Endothelial cell of umbilical vein (primary cell): Measurements from ENCODE around the gene RSPO1. TPM values are rescaled to one million over a fixed set of nuclear protein-coding genes. Genes with fewer than 3 reads are reported as not detected.

Experiments
- BruUV-seq: library from RNA; stranded (reverse); fragments of 400-500 nt; replicated peaks from 2 replicates; lab custom pipeline; 2021; lab: Mats Ljungman, UMichigan
- CTCF ChIA-PET: fragments of 300-600, 350-600 bp; sonication (Branson Sonifier 250); formaldehyde crosslinking; loops from one replicate; lab custom pipeline; 2021; ENCODE audit warnings: antibody characterized with exemption, inconsistent platforms; lab: Charles Lee
- POLR2A ChIA-PET: fragments of 300-600, 350-600 bp; sonication (Branson Sonifier 250); formaldehyde crosslinking; loops from one replicate; lab custom pipeline; 2021; ENCODE audit warnings: antibody characterized with exemption, inconsistent platforms; lab: Charles Lee
- DNase-seq: peaks from one replicate; pipeline ENCODE4 v3.0.0-alpha.2; 2011; ENCODE audit warnings: low read depth, low spot score
- FAIRE-seq: peaks from 2 replicates; lab custom pipeline; 2011; peaks lifted over from hg19 to GRCh38; lab: Jason Lieb, UNC
- H2AFZ ChIP-seq: 2 replicates; pipeline ENCODE4 v1.6.0; 2012; ENCODE audit warnings: low read depth, low read length, control low read depth, inconsistent platforms
- H3K27ac ChIP-seq: 2 replicates; pipeline ENCODE4 v1.5.1; 2011; ENCODE audit warnings: low read depth, mild to moderate bottlenecking, control low read depth, low read length, moderate library complexity; ENCODE audit not compliant: insufficient read depth
- H3K27me3 ChIP-seq, 2 experiments: 2 replicates each; pipeline versions ENCODE4 v1.6.0 to v1.6.1; 2011; ENCODE audit warnings: low read length in 2 of 2, mixed read lengths in 1 of 2; ENCODE audit not compliant: control insufficient read depth in 2 of 2, insufficient read depth in 2 of 2
- H3K36me3 ChIP-seq, 2 experiments: 2 replicates in 1 of 2; 3 replicates in 1 of 2; pipeline ENCODE4 v1.5.1; 2011; ENCODE audit warnings: low read length in 2 of 2, mild to moderate bottlenecking in 1 of 2, moderate library complexity in 1 of 2; ENCODE audit not compliant: control insufficient read depth in 2 of 2, insufficient read depth in 2 of 2; ENCODE audit errors: extremely low read depth in 1 of 2
- H3K4me1 ChIP-seq: 3 replicates; pipeline ENCODE4 v1.5.1; 2011; ENCODE audit warnings: mild to moderate bottlenecking, low read length; ENCODE audit not compliant: control insufficient read depth, insufficient read depth; ENCODE audit errors: extremely low read depth
- H3K4me2 ChIP-seq: 2 replicates; pipeline ENCODE4 v1.6.1; 2011; ENCODE audit warnings: low read length, control low read depth, mixed read lengths; ENCODE audit not compliant: insufficient read depth
- H3K4me3 ChIP-seq, 3 experiments: fragments of 200-600 bp in 1 of 3; sonication (generic), shearing (Covaris generic) in 1 of 3; replicated peaks in 1 of 3; 2 replicates each; pipeline ENCODE4 v1.5.1; 2011 to 2016; ENCODE audit warnings: control low read depth in 3 of 3, low read length in 3 of 3, mild to moderate bottlenecking in 2 of 3, inconsistent platforms in 1 of 3, low read depth in 1 of 3, moderate library complexity in 1 of 3; ENCODE audit not compliant: insufficient read depth in 1 of 3
- H3K79me2 ChIP-seq: 2 replicates; pipeline ENCODE4 v1.6.0; 2012; ENCODE audit warnings: low read length, inconsistent platforms; ENCODE audit not compliant: control insufficient read depth, insufficient read depth
- H3K9ac ChIP-seq: replicated peaks from 2 replicates; pipeline ENCODE3; 2011; ENCODE audit warnings: low read length, control low read depth; ENCODE audit not compliant: insufficient read depth; ENCODE audit errors: extremely low read depth
- H3K9me1 ChIP-seq: replicated peaks from 3 replicates; pipeline ENCODE4 v1.6.0; 2011; ENCODE audit warnings: mild to moderate bottlenecking, low read length; ENCODE audit not compliant: control insufficient read depth, insufficient read depth; ENCODE audit errors: extremely low read depth
- H3K9me3 ChIP-seq: replicated peaks from 2 replicates; pipeline ENCODE4 v1.5.1; 2012; ENCODE audit warnings: low read length, inconsistent platforms; ENCODE audit not compliant: control insufficient read depth, insufficient read depth
- H4K20me1 ChIP-seq: replicated peaks from 2 replicates; pipeline ENCODE3; 2011; ENCODE audit warnings: mild to moderate bottlenecking, low read length; ENCODE audit not compliant: control insufficient read depth, insufficient read depth; ENCODE audit errors: extremely low read depth
- EZH2 ChIP-seq: IDR thresholded peaks from 2 replicates; pipeline ENCODE4 v1.6.1; 2012; ENCODE audit warnings: borderline replicate concordance, low read depth, mild to moderate bottlenecking, moderate library complexity, low read length, inconsistent platforms; ENCODE audit not compliant: severe bottlenecking
- FOS ChIP-seq: IDR thresholded peaks from 2 replicates; pipeline ENCODE4 v1.6.1; 2011; ENCODE audit warnings: mild to moderate bottlenecking, low read length, moderate library complexity, borderline replicate concordance; ENCODE audit not compliant: insufficient read depth
- GATA2 ChIP-seq: IDR thresholded peaks from 2 replicates; pipeline ENCODE4 v1.7.0; 2011; ENCODE audit warnings: low read depth, mild to moderate bottlenecking, moderate library complexity, mixed read lengths, low read length; ENCODE audit not compliant: insufficient read length, insufficient read depth
- JUN ChIP-seq: IDR thresholded peaks from 2 replicates; pipeline ENCODE4 v1.6.1; 2011; ENCODE audit warnings: borderline replicate concordance, low read depth; ENCODE audit not compliant: insufficient read length, insufficient read depth
- MYC ChIP-seq: IDR thresholded peaks from one replicate; pipeline ENCODE4 v1.6.1; 2011; ENCODE audit warnings: mild to moderate bottlenecking, low read depth, low read length
- POLR2A ChIP-seq: IDR thresholded peaks from 2 replicates; pipeline ENCODE4 v1.6.1; 2012; ENCODE audit warnings: low read depth, mild to moderate bottlenecking, control low read depth, low read length
- POLR2AphosphoS5 ChIP-seq: IDR thresholded peaks from 2 replicates; pipeline ENCODE4 v1.6.1; 2012; ENCODE audit warnings: low read depth, mild to moderate bottlenecking, control low read depth, low read length, moderate library complexity; ENCODE audit not compliant: insufficient read depth
- dilution Hi-C: fragments of 300-500 bp; cut with MboI; formaldehyde crosslinking; loops from one replicate; pipeline ENCODE4 v1.15.0; 2019; ENCODE audit warnings: low sequenced_read_pairs; ENCODE audit not compliant: extremely low pct_ligation_motif_present
- intact Hi-C: fragments of 100-400 bp; cut with micrococcal nuclease; formaldehyde crosslinking; loops from one replicate; pipeline ENCODE4 v1.10.0; 2022
- polyA plus RNA-seq, 4 experiments: library from polyadenylated mRNA; depleted of rRNA in 3 of 4; stranded (reverse) in 3 of 4; unstranded in 1 of 4; fragments of >200 nt; gene quantifications; 2 replicates each; pipeline versions ENCODE4 v1.2.1 to v1.2.3, GENCODE V29; 2011 to 2012; ENCODE audit warnings: missing spikeins in 1 of 4
- total RNA-seq: library from RNA; stranded (reverse); gene quantifications from 2 replicates; pipeline ENCODE4 v1.2.3, GENCODE V29; 2021
- TF ChIP-seq, protein P1 (sequence below), 2 donors: IDR thresholded peaks; 1 replicate in 1 of 2; 2 replicates in 1 of 2; pipeline ENCODE4 v1.5.1; 2011; ENCODE audit warnings: low read length in 2 of 2, mild to moderate bottlenecking in 2 of 2, moderate library complexity in 2 of 2, control low read depth in 1 of 2, inconsistent platforms in 1 of 2, low read depth in 1 of 2; ENCODE audit not compliant: insufficient read depth in 1 of 2; ENCODE audit errors: extremely low read depth in 1 of 2
- TF ChIP-seq, protein P2 (sequence below): IDR thresholded peaks from 2 replicates; pipeline ENCODE4 v1.6.1; 2011; ENCODE audit not compliant: insufficient read depth, insufficient read length

The RSPO1 gene
- total and polyA plus RNA-seq, 2 donors (not counting 3 experiments of a cell fraction or from before 2014, with no cell fraction given) = not detected

DNA sequence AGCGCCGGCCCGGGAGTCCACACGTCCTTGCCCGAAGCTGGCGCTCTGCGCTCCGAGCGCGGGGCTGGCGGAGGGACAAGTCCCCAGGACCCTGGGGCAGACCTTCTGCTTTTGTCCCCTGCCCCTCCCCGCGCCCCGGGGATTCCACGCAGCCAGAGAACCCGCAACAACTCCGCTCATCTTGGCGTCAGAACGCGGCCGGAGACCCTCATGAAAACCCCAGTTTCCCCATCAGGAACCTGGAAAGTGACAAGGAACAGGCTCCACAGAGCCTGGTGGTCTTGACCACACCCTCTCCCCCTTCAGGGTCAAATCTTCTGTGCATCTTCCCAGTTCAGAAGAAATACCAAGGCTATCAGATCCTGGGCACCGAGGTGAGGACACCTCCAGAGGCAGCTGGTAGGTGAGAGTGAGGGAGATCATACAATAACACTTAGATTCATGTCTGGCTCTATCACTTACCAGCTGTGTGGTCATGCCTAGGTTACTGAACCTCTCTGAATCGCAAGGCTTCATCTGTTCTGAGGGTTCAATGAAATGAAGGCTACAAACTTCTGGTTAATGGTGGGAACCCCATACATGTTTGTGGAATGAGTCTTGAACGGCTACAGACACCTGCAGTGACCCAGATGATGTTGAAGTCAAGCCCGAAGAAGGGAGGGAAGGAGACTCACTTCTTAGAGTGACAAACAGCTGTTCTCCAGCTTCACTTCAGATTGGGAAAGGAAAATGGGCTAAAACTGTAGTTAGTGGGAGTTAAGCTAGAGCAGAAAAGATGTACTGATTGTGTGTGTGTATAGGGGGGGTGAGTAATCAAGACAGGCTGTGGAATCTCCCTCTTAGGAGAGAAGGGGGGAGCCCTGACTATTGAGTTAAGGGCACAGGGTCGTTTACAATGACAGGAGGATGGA lies 555 bp upstream of the RSPO1 start:
- BruUV-seq = no TSS peak
- H3K79me2 ChIP-seq = no peaks in the 10 kb centered on the region
- dilution Hi-C loops (no loop called here), intact Hi-C loops (no loop called here)
- TF ChIP-seq MYC (no peak), POLR2AphosphoS5 (no peak), JUN (no peak), GATA2 (no peak), POLR2A (no peak), EZH2 (no peak), FOS (no peak)
- TF ChIP-seq, protein P1, sequence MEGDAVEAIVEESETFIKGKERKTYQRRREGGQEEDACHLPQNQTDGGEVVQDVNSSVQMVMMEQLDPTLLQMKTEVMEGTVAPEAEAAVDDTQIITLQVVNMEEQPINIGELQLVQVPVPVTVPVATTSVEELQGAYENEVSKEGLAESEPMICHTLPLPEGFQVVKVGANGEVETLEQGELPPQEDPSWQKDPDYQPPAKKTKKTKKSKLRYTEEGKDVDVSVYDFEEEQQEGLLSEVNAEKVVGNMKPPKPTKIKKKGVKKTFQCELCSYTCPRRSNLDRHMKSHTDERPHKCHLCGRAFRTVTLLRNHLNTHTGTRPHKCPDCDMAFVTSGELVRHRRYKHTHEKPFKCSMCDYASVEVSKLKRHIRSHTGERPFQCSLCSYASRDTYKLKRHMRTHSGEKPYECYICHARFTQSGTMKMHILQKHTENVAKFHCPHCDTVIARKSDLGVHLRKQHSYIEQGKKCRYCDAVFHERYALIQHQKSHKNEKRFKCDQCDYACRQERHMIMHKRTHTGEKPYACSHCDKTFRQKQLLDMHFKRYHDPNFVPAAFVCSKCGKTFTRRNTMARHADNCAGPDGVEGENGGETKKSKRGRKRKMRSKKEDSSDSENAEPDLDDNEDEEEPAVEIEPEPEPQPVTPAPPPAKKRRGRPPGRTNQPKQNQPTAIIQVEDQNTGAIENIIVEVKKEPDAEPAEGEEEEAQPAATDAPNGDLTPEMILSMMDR (IDR thresholded peaks at IDR 0.05; ENCODE audit: extremely low read depth in 1 of 2, insufficient read depth in 1 of 2, low read depth in 1 of 2, low read length in 2 of 2) = no peak
- TF ChIP-seq, protein P2, sequence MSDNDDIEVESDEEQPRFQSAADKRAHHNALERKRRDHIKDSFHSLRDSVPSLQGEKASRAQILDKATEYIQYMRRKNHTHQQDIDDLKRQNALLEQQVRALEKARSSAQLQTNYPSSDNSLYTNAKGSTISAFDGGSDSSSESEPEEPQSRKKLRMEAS = no peak
- FAIRE-seq (no peak), DNase-seq (no peak)
- H3K9me1 ChIP-seq = no peaks in the 10 kb centered on the region
- H3K9ac ChIP-seq = no peak overlapping the region
- POLR2A ChIA-PET = no interaction called here
- no peak overlapping the region for H2AFZ ChIP-seq
- H3K27me3 ChIP-seq = peaks cover 58 to 61% of the 10 kb centered on the region in 2 experiments
- H3K4me3 ChIP-seq = no peak overlapping the region
- H3K4me1 ChIP-seq = no peaks in the 10 kb centered on the region
- no peak overlapping the region for H3K27ac ChIP-seq
- no peak overlapping the region for H3K4me2 ChIP-seq
- no peaks in the 10 kb centered on the region for H3K9me3 ChIP-seq
- no peaks in the 10 kb centered on the region for H3K36me3 ChIP-seq
- no peaks in the 10 kb centered on the region for H4K20me1 ChIP-seq
- CTCF ChIA-PET = no interaction called here
